Gastrocnemius medialis (tissue), 4 donors: ENCODE data around the gene AHCYL1.

Source experiments
- CTCF ChIP-seq, 5 experiments: fragments of 450-650 bp in 3 of 5; fragments of 200-600 bp in 2 of 5; sonication (generic) in 2 of 5; IDR thresholded peaks in 4 of 5; conservative IDR thresholded peaks in 1 of 5; 1 replicate in 4 of 5; 2 replicates in 1 of 5; pipeline ENCODE4 v1.5.1; 2016 to 2019; ENCODE audit warnings: antibody characterized with exemption in 5 of 5, mild to moderate bottlenecking in 3 of 5, moderate library complexity in 3 of 5
- POLR2A ChIP-seq, 2 donors: fragments of 450-650 bp; IDR thresholded peaks; one replicate each; pipeline ENCODE4 v1.6.1; 2017; ENCODE audit warnings: antibody characterized with exemption in 2 of 2, mild to moderate bottlenecking in 2 of 2, moderate library complexity in 2 of 2

GRCh38 chr1:110005971-110006370, 21.4 kb downstream of the AHCYL1 start:
- no peak for TF ChIP-seq POLR2A (IDR thresholded peaks at IDR 0.05)
- no peak for TF ChIP-seq CTCF (IDR thresholded peaks at IDR 0.05 in 4 of 5, conservative IDR thresholded peaks at IDR 0.05 in 1 of 5)
